Measurements from ENCODE around the gene INPP5K. TPM values are rescaled to one million over a fixed set of nuclear protein-coding genes. Genes with fewer than 3 reads are reported as not detected.
A peak's percentile ranks its signal among the peaks of the same experiment; 100 is the strongest.
"Not testable (repeated sequence)": the region's sequence is repeated elsewhere in the genome, so short reads cannot be mapped to it uniquely, and the experiment has no call there.

Gene INPP5K
- polyA plus RNA-seq, 10 donors = 16.1 to 27.7 (median 25.1) TPM

- peak in 1 of 3 donors; percentile 36 for DNase-seq
Observed at GRCh38 chr17:1552932-1553331, 36.5 kb upstream of the INPP5K start.

GRCh38 chr17:1551741-1552140 is 35.3 kb upstream of the INPP5K start:
- DNase-seq = no peak

GRCh38 chr17:1548032-1548431 is 31.6 kb upstream of the INPP5K start:
- DNase-seq = no peak

- DNase-seq = no peak
Observed at GRCh38 chr17:1546292-1546922, 30.0 kb upstream of the INPP5K start.

GRCh38 chr17:1545618-1546017 is 29.2 kb upstream of the INPP5K start:
- DNase-seq = no peak

- no peak for DNase-seq
Observed at GRCh38 chr17:1542316-1542715, 25.9 kb upstream of the INPP5K start.

- DNase-seq = no peak
Observed at GRCh38 chr17:1541367-1541904, 25.0 kb upstream of the INPP5K start.

- no peak for DNase-seq
Observed at GRCh38 chr17:1539811-1540210, 23.4 kb upstream of the INPP5K start.

GRCh38 chr17:1535737-1536136 is 19.3 kb upstream of the INPP5K start:
- no peak for DNase-seq

- peak in 1 of 3 donors; percentile 19 for DNase-seq
Observed at GRCh38 chr17:1533661-1534325, 17.4 kb upstream of the INPP5K start.

GRCh38 chr17:1532836-1533602 is 16.6 kb upstream of the INPP5K start:
- DNase-seq = no peak

GRCh38 chr17:1529863-1530262 is 13.5 kb upstream of the INPP5K start:
- no peak for DNase-seq

- not testable (repeated sequence) for DNase-seq
Observed at GRCh38 chr17:1526876-1527275, 10.5 kb upstream of the INPP5K start.

GRCh38 chr17:1522626-1523025 is 6.2 kb upstream of the INPP5K start:
- no peak for DNase-seq

- DNase-seq = peak in 1 of 3 donors; percentile 59
Observed at GRCh38 chr17:1521086-1521640, 4.8 kb upstream of the INPP5K start.

- DNase-seq = no peak
Observed at GRCh38 chr17:1519678-1520077, 3.3 kb upstream of the INPP5K start.

- DNase-seq = no peak
Observed at GRCh38 chr17:1518410-1518809, 2.0 kb upstream of the INPP5K start.

- DNase-seq = peak; percentile 76 to 89 (median 81)
Observed at GRCh38 chr17:1515640-1516387, 598 bp downstream of the INPP5K start.

- DNase-seq = no peak
Observed at GRCh38 chr17:1512351-1512750, 4.1 kb downstream of the INPP5K start.

- no peak for DNase-seq
Observed at GRCh38 chr17:1511756-1512321, 4.6 kb downstream of the INPP5K start.

- DNase-seq = peak in 1 of 3 donors; percentile 43
Observed at GRCh38 chr17:1511290-1511689, 5.1 kb downstream of the INPP5K start.

Measured in muscle of back (tissue), 11 donors.